NCI-H510A treated with DMSO at 0.1 percent for 48 hours (cell line): ENCODE results near the gene MRTO4.
"Not testable (repeated sequence)": the region's sequence is repeated elsewhere in the genome, so short reads cannot be mapped to it uniquely, and the experiment has no call there.

Source experiments
- DNase-seq: peaks from one replicate; lab custom pipeline; 2025; lab: John Stamatoyannopoulos, UW

Gene MRTO4

GRCh38 chr1:19222979-19223824 lies 28.4 kb upstream of the MRTO4 start:
- DNase-seq, result no peak

GRCh38 chr1:19229229-19229628 lies 22.4 kb upstream of the MRTO4 start:
- no peak for DNase-seq

- DNase-seq, result no peak
These were observed 21.7 kb upstream of the MRTO4 start for GRCh38 chr1:19229828-19230325.

- not testable (repeated sequence) for DNase-seq
These were observed 19.7 kb upstream of the MRTO4 start for GRCh38 chr1:19231736-19232523.

GRCh38 chr1:19232524-19232846 lies 19.1 kb upstream of the MRTO4 start:
- no peak for DNase-seq

- DNase-seq, result no peak
These were observed 17.4 kb upstream of the MRTO4 start for GRCh38 chr1:19234224-19234623.

- no peak for DNase-seq
These were observed 11.7 kb upstream of the MRTO4 start for GRCh38 chr1:19239876-19240275.

GRCh38 chr1:19240673-19241538 lies 10.7 kb upstream of the MRTO4 start:
- peak; percentile 60 for DNase-seq

- DNase-seq, result no peak
These were observed 838 bp upstream of the MRTO4 start for GRCh38 chr1:19250629-19251304.

- DNase-seq, result no peak
These were observed 2.8 kb downstream of the MRTO4 start for GRCh38 chr1:19254416-19254815.

- no peak for DNase-seq
These were observed 3.7 kb downstream of the MRTO4 start for GRCh38 chr1:19255288-19255687.

GRCh38 chr1:19256301-19256700 lies 4.7 kb downstream of the MRTO4 start:
- DNase-seq, result not testable (repeated sequence)

- no peak for DNase-seq
These were observed 5.7 kb downstream of the MRTO4 start for GRCh38 chr1:19257178-19257914.

- no peak for DNase-seq
These were observed 6.7 kb downstream of the MRTO4 start for GRCh38 chr1:19258353-19258752.

- peak; percentile 88 for DNase-seq
These were observed 8.9 kb downstream of the MRTO4 start for GRCh38 chr1:19260211-19261138.

- no peak for DNase-seq
These were observed 10.4 kb downstream of the MRTO4 start for GRCh38 chr1:19262047-19262446.

GRCh38 chr1:19262744-19263143 lies 11.1 kb downstream of the MRTO4 start:
- DNase-seq, result no peak

- no peak for DNase-seq
These were observed 16.8 kb downstream of the MRTO4 start for GRCh38 chr1:19268445-19268844.

- not testable (repeated sequence) for DNase-seq
These were observed 18.1 kb downstream of the MRTO4 start for GRCh38 chr1:19269427-19270342.
